Measurements from ENCODE around the gene KIF2A.
A peak's percentile ranks its signal among the peaks of the same experiment; 100 is the strongest.

KIF2A gene

GRCh38 chr5:62385131-62385530 lies 79.1 kb downstream of the KIF2A start:
- no peak for DNase-seq (ENCODE audit: low read depth in 2 of 2)

GRCh38 chr5:62385816-62386400 lies 79.9 kb downstream of the KIF2A start:
- DNase-seq (ENCODE audit: low read depth in 2 of 2), result no peak

DNA sequence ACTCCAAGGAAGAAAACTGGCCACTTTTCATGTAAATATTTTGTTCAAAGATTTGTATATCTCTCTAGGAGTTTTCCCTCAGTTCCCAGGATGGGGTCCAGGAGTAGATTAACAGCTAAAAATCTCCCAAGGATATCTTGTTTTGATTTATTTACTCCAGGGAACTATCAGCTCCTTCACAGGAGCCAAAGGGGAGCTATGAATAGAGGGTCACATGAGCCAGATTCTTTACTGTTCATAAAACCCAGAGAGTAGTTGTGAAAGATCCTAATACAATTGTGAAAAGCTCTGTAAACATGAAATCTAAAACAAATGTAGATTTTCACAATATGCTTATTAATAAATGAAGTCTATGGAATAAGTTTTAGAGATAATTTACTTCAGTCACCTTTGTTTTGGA lies 80.8 kb downstream of the KIF2A start:
- no peak for DNase-seq (ENCODE audit: low read depth in 2 of 2)

GRCh38 chr5:62395210-62395950 lies 89.4 kb downstream of the KIF2A start:
- no peak for DNase-seq (ENCODE audit: low read depth in 2 of 2)

GRCh38 chr5:62403411-62404250 lies 97.6 kb downstream of the KIF2A start, which contains the start of gene DIMT1:
Gene DIMT1 (minus strand): TSS chr5:62403905. CDS start chr5:62403772, 133 bp downstream.
- peak; percentile 92 for DNase-seq (ENCODE audit: low read depth in 2 of 2)

DNA sequence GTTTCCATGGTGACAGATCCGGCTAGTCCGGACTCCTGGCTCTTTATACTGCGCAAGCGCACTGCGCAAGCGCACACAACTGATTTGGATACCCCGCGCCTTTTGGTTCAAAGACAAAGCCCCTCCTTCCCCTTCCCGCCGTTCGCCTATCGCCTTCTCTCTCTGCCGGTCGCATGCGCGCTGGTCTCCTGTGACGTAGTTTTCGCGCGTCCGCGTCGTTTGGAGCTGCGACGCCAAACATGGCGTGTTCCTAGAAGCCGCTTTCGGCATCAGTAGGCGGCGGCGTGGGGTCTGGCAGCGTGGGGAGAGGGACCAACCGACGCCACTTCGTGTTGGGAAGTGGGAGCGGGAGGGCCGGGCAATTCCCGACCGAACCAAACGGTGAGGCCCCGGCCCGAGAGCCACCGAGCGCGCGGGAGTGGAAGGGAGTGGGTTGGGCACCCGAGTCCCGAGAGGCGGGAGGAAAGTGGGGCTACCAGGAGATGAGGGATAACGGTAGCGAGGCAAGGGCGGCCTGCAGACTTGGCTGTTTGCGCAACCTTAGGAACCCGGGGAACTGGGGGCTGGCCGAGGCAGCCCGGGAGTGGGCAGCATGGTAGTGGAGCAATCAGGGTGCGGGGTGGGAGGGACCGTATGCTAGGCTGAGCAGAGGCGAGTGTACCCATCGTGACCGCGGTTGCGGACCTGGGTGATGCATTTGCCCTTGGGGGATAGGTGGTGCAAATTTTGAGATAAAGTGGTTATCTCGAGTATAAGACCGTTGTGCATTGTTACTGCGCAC lies 106.7 kb downstream of the KIF2A start, which contains the start of gene IPO11:
Gene IPO11, plus strand, starts transcription at position 215 of the 781 bp plus-strand sequence. CDS start 24,517 bp downstream, outside the sequence.
- peak; percentile 98 for DNase-seq (ENCODE audit: low read depth in 2 of 2)

DNA sequence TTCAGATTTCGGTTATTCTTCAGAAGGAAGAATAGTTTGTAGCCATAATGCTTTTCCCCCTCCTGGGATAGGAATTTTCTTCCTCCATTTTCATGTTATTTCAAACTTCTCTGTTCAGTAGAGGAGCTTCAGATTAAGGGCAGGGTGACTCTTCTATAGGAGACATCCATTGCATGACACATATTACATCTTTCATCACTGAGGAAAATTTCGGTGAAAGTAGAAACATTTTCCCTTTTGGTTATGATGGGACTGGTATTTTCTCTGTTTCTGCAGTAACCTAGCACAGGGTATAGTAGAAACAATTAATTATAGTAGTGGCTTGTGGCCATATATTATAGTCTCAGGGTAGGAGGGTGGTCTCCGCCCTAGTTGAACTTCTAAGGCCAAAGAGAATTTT lies 107.7 kb downstream of the KIF2A start:
- DNase-seq (ENCODE audit: low read depth in 2 of 2), result no peak

DNA sequence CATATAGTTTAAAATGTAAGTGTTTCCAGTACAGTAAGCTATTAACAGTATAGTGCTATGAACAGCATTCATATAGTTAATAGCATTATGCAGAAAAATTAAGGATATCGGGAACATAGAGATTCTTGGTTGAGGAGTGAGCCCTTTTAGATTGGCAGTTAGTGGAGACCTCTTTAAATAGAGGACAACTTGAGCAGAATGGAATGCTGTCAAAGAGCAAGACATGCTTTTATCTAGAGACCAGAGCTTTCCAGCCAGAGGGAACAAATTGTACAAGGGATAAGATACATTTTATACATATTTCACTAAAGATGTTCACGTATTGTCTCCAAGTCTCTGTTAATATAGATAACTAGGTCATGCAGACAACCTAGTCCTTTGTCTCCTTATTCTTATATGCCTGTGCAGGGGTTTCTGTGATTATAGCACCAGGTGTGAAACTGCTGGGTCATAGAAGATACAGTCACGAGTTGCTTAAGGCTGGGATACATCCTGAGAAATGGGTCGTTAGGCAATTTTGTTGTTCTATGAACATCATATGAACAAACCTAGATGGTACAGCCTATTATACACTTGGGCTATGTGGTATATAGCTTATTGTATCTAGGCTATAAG lies 112.6 kb downstream of the KIF2A start:
- DNase-seq (ENCODE audit: low read depth in 2 of 2), result no peak

GRCh38 chr5:62419609-62420008 lies 113.6 kb downstream of the KIF2A start:
- DNase-seq (ENCODE audit: low read depth in 2 of 2), result no peak

- DNase-seq (ENCODE audit: low read depth in 2 of 2), result no peak
These were observed 115.4 kb downstream of the KIF2A start for GRCh38 chr5:62421414-62421813.

DNA sequence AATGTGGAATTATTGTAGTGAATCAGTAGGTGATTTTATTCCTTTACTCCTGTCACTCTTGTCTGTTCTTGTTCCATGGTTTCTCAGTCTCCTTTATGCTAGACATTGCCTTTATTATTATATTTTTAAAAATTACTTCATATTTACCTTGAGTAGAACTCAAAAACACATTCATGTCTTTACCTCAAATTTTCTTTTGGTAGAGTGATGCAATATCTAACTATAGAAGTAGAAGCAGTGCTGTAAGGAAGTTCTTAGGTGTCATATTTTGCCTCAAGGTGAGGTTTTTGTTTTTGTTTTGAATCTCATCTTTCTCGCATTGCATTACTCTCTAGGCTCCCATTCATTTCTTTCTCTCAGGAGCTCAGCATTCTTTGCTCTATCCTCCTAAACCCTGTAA lies 118.8 kb downstream of the KIF2A start:
- no peak for DNase-seq (ENCODE audit: low read depth in 2 of 2)

DNA sequence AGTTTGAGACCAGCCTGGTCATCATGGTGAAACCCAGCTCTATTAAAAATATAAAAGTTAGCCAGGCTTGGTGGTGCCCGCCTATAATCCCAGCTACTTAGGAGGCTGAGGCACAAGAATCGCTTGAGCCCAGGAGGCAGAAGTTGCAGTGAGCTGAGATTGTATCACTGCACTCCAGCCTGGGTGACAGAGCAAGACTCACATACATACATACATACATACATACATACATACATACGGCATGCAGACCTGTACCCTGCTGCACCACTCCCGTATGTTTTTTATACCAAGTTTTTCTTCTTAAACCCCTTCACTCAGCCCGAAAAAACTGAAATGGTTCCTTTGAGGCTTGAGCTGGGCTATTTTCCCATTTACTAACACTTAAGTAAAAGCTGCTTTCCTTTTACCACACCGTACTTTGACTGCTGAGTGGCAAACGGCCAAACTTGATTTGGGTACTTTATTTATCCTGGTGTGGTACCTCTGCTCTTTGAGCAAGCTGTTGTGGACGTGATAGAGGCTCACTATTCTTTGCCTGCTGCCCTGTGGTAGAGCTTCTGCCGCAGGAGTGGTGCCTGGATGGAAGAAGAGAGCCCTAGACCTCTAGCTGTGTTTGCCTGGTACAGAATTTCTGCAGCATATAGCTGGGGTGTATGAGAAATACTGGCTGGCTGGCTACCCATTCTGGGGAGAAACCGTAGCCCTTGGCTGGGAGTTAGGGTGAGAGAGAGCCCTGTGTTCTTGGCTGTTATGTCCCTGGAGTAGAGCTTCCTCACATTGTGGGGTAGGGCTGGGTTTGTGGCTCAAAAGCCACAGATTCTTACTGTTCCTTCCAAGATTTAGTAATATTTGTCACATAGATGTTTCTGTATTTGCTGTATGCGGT lies 126.0 kb downstream of the KIF2A start:
- DNase-seq (ENCODE audit: low read depth in 2 of 2), result no peak

DNA sequence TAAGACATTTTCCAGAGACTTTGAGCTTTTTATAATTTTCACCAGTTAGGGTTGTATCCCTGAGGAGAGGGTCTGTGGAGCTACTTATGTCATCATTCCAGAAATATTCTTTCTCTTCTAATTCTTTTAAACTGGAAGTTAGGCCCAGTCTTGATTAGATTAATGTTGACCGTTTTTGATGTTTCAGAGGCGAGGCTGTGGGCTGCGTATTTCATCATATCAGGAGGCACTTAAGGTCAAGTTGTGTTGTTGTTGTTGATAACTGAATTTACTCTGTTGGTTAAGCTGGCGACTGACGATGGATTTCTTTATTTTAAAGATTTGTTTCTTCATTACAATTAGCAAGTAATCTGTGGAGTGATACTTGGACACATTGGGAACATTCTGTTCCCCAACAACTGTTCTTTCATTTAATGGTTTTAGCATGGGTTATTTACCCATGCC lies 126.6 kb downstream of the KIF2A start:
- DNase-seq (ENCODE audit: low read depth in 2 of 2), result no peak
